ENCODE measurements around the gene AUTS2. TPM values are rescaled to one million over a fixed set of nuclear protein-coding genes. Genes with fewer than 3 reads are reported as not detected.

Gene AUTS2
- total and polyA plus RNA-seq, 11 donors: 3.4 to 14.0 (median 7.3) TPM

- intact Hi-C loops (cut with DNase I): no loop called here
- TF ChIP-seq CTCF (IDR thresholded peaks at IDR 0.05) (no peak), POLR2A (IDR thresholded peaks at IDR 0.05) (no peak)
- WGBS, 4 donors: 76 to 84% (median 83%) methylated on average over 8 of the region's 8 CpGs
- no peaks in the 10 kb centered on the region for H3K36me3 ChIP-seq
- H3K27ac ChIP-seq: peak overlapping the region in 1 of 12 donors; percentile 10
- no peaks in the 10 kb centered on the region for H3K27me3 ChIP-seq
- H3K9me3 ChIP-seq: no peaks in the 10 kb centered on the region
- peaks cover 0 to 10% (median 0%) of the 10 kb centered on the region in 12 donors for H3K4me1 ChIP-seq
- ATAC-seq (peak in 3 of 4 donors; percentile 44 to 69 (median 59)), DNase-seq (no peak)
- no peak overlapping the region for H3K4me3 ChIP-seq
Measured at GRCh38 chr7:69684369-69685292, 86.4 kb downstream of the AUTS2 start.

GRCh38 chr7:69685293-69685631 lies 87.0 kb downstream of the AUTS2 start:
- H3K4me1 ChIP-seq: peaks cover 0 to 10% (median 0%) of the 10 kb centered on the region in 12 donors
- DNase-seq (no peak), ATAC-seq (no peak)
- H3K27me3 ChIP-seq: no peaks in the 10 kb centered on the region
- no peak for TF ChIP-seq CTCF (IDR thresholded peaks at IDR 0.05)
- TF ChIP-seq POLR2A (IDR thresholded peaks at IDR 0.05): no peak
- no peak overlapping the region for H3K27ac ChIP-seq
- no peaks in the 10 kb centered on the region for H3K36me3 ChIP-seq
- no peak overlapping the region for H3K4me3 ChIP-seq
- intact Hi-C loops (cut with DNase I): no loop called here
- H3K9me3 ChIP-seq: no peaks in the 10 kb centered on the region
- WGBS, 4 donors: 29 to 48% (median 36%) methylated on average over 1 of the region's 1 CpG

GRCh38 chr7:69686366-69686765 lies 88.1 kb downstream of the AUTS2 start:
- TF ChIP-seq POLR2A (IDR thresholded peaks at IDR 0.05): no peak
- TF ChIP-seq CTCF (IDR thresholded peaks at IDR 0.05): no peak
- Histone ChIP-seq H3K9me3 (no peaks in the 10 kb centered on the region), H3K27me3 (no peaks in the 10 kb centered on the region), H3K4me3 (no peak overlapping the region), H3K4me1 (peaks cover 0 to 10% (median 0%) of the 10 kb centered on the region in 12 donors), H3K27ac (no peak overlapping the region), H3K36me3 (no peaks in the 10 kb centered on the region)
- ATAC-seq (no peak), DNase-seq (no peak)
- intact Hi-C loops (cut with DNase I): no loop called here
- WGBS, 4 donors: 94 to 99% (median 96%) methylated on average over 2 of the region's 2 CpGs

GRCh38 chr7:69687739-69688433 lies 89.6 kb downstream of the AUTS2 start:
- DNase-seq (no peak), ATAC-seq (no peak)
- Histone ChIP-seq H3K27me3 (no peaks in the 10 kb centered on the region), H3K36me3 (no peaks in the 10 kb centered on the region), H3K27ac (no peak overlapping the region), H3K9me3 (no peaks in the 10 kb centered on the region), H3K4me3 (no peak overlapping the region), H3K4me1 (peaks cover 0 to 10% (median 0%) of the 10 kb centered on the region in 12 donors)
- TF ChIP-seq CTCF (IDR thresholded peaks at IDR 0.05) (no peak), POLR2A (IDR thresholded peaks at IDR 0.05) (no peak)
- intact Hi-C loops (cut with DNase I): no loop called here
- WGBS, 4 donors: 79 to 88% (median 82%) methylated on average over 4 of the region's 4 CpGs
